IMR-90 (cell line): ENCODE measurements around the gene SYNE1. TPM values are rescaled to one million over a fixed set of nuclear protein-coding genes. Genes with fewer than 3 reads are reported as not detected.

Experiments used
- ATAC-seq: fragments of 200-7000 bp; cut with Tn5 transposase; 2 replicates; pipeline ENCODE4 v1.9.1; 2020; ENCODE audit warnings: low read depth, mild to moderate bottlenecking, moderate library complexity
- BruUV-seq: library from RNA; stranded (reverse); fragments of 400-500 nt; replicated peaks from 2 replicates; lab custom pipeline; 2021; lab: Mats Ljungman, UMichigan
- CTCF ChIA-PET: fragments of 300-600 bp; formaldehyde crosslinking; extraction: SDS; loops from one replicate; lab custom pipeline; 2021; ENCODE audit warnings: antibody characterized with exemption; lab: Yijun Ruan, JAX
- POLR2A ChIA-PET: fragments of 300-600 bp; sonication (Branson Sonifier 250); formaldehyde crosslinking; loops from one replicate; lab custom pipeline; 2022; ENCODE audit warnings: antibody characterized with exemption; ENCODE audit not compliant: unreplicated experiment; lab: Charles Lee
- DNase-seq: peaks from one replicate; pipeline ENCODE4 v3.0.0; 2013
- H2AFZ ChIP-seq: replicated peaks from 2 replicates; pipeline ENCODE3; 2013; ENCODE audit warnings: low read length, mild to moderate bottlenecking; ENCODE audit not compliant: poor library complexity
- H2AK5ac ChIP-seq: 2 replicates; pipeline ENCODE4 v1.6.1; 2013; ENCODE audit warnings: low read depth, low read length, inconsistent platforms
- H2AK9ac ChIP-seq: replicated peaks from 2 replicates; pipeline ENCODE3; 2013; ENCODE audit warnings: mild to moderate bottlenecking, low read depth, low read length, moderate library complexity; ENCODE audit not compliant: poor library complexity
- H2BK120ac ChIP-seq: 2 replicates; pipeline ENCODE4 v1.6.1; 2013; ENCODE audit warnings: low read depth, low read length, inconsistent platforms
- H2BK15ac ChIP-seq: 3 replicates; pipeline ENCODE4 v1.6.1; 2013; ENCODE audit warnings: low read depth, low read length, inconsistent platforms
- H2BK20ac ChIP-seq: 2 replicates; pipeline ENCODE4 v1.6.1; 2013; ENCODE audit warnings: low read depth, mild to moderate bottlenecking, inconsistent platforms, low read length, moderate library complexity
- H2BK5ac ChIP-seq: 2 replicates; pipeline ENCODE4 v1.6.1; 2013; ENCODE audit warnings: mild to moderate bottlenecking, low read depth, low read length, inconsistent platforms; ENCODE audit not compliant: poor library complexity, severe bottlenecking
- H3K14ac ChIP-seq: replicated peaks from 2 replicates; pipeline ENCODE4 v1.6.1; 2013; ENCODE audit warnings: low read depth, low read length, inconsistent platforms
- H3K18ac ChIP-seq: 2 replicates; pipeline ENCODE4 v1.6.1; 2013; ENCODE audit warnings: low read depth, low read length, control low read depth
- H3K23ac ChIP-seq: 2 replicates; pipeline ENCODE4 v1.6.1; 2013; ENCODE audit warnings: low read depth, low read length, inconsistent platforms
- H3K27ac ChIP-seq: 2 replicates; pipeline ENCODE4 v1.5.1; 2013; ENCODE audit warnings: mild to moderate bottlenecking, control low read depth, low read length; ENCODE audit not compliant: insufficient read depth
- H3K27me3 ChIP-seq: 2 replicates; pipeline ENCODE4 v1.6.1; 2013; ENCODE audit warnings: low read length; ENCODE audit not compliant: control insufficient read depth, insufficient read depth
- H3K36me3 ChIP-seq: 2 replicates; pipeline ENCODE4 v1.6.1; 2013; ENCODE audit warnings: low read length, mixed read lengths; ENCODE audit not compliant: control insufficient read depth, insufficient read depth
- H3K4ac ChIP-seq: 2 replicates; pipeline ENCODE4 v1.6.1; 2013; ENCODE audit warnings: low read depth, low read length, inconsistent platforms
- H3K4me1 ChIP-seq: 2 replicates; pipeline ENCODE4 v1.6.1; 2013; ENCODE audit warnings: low read length, mixed read lengths; ENCODE audit not compliant: control insufficient read depth, insufficient read depth
- H3K4me2 ChIP-seq: 2 replicates; pipeline ENCODE4 v1.6.1; 2013; ENCODE audit warnings: low read depth, mild to moderate bottlenecking, control low read depth, low read length, moderate library complexity
- H3K4me3 ChIP-seq: 2 replicates; pipeline ENCODE4 v1.5.1; 2013; ENCODE audit warnings: low read depth, mild to moderate bottlenecking, control low read depth, low read length, moderate library complexity; ENCODE audit not compliant: insufficient read depth
- H3K56ac ChIP-seq: 2 replicates; pipeline ENCODE4 v1.6.1; 2013; ENCODE audit warnings: low read length, inconsistent platforms; ENCODE audit not compliant: insufficient read depth; ENCODE audit errors: extremely low read depth
- H3K79me1 ChIP-seq, 2 experiments: 2 replicates each; pipeline ENCODE4 v1.6.1; 2013; ENCODE audit warnings: low read length in 2 of 2, inconsistent platforms in 1 of 2, low read depth in 1 of 2
- H3K9ac ChIP-seq: 2 replicates; pipeline ENCODE4 v1.6.1; 2013; ENCODE audit warnings: low read depth, low read length, control low read depth
- H3K9me1 ChIP-seq: 2 replicates; pipeline ENCODE4 v1.6.1; 2013; ENCODE audit warnings: low read length, inconsistent platforms; ENCODE audit not compliant: insufficient read depth
- H3K9me3 ChIP-seq: 2 replicates; pipeline ENCODE4 v1.6.1; 2013; ENCODE audit warnings: low read length; ENCODE audit not compliant: control insufficient read depth, insufficient read depth
- H4K20me1 ChIP-seq: 2 replicates; pipeline ENCODE4 v1.6.1; 2013; ENCODE audit warnings: low read length, inconsistent platforms; ENCODE audit not compliant: insufficient read depth
- H4K5ac ChIP-seq: 2 replicates; pipeline ENCODE4 v1.6.1; 2013; ENCODE audit warnings: mild to moderate bottlenecking, low read depth, low read length, control low read depth
- H4K8ac ChIP-seq, 2 experiments: 2 replicates each; pipeline ENCODE4 v1.6.1; 2013; ENCODE audit warnings: low read depth in 2 of 2, low read length in 2 of 2, control low read depth in 1 of 2, inconsistent platforms in 1 of 2
- H4K91ac ChIP-seq: 2 replicates; pipeline ENCODE4 v1.6.1; 2013; ENCODE audit warnings: low read depth, low read length, inconsistent platforms; ENCODE audit not compliant: insufficient read depth
- BHLHE40 ChIP-seq: fragments of 150-350 bp; IDR thresholded peaks from 2 replicates; pipeline ENCODE4 v1.6.1; 2016; ENCODE audit warnings: mild to moderate bottlenecking, low read depth, low read length
- CEBPB ChIP-seq: IDR thresholded peaks from 2 replicates; pipeline ENCODE4 v1.6.1; 2012; ENCODE audit warnings: low read depth, low read length, improper control_type of control experiment
- CHD1 ChIP-seq: IDR thresholded peaks from 2 replicates; pipeline ENCODE4 v1.6.1; 2012; ENCODE audit warnings: low read depth, low read length, improper control_type of control experiment
- CTCF ChIP-seq: conservative IDR thresholded peaks from 2 replicates; pipeline ENCODE4 v1.5.1; 2012; ENCODE audit warnings: mild to moderate bottlenecking, low read depth, low read length, improper control_type of control experiment
- ELK1 ChIP-seq: fragments of 150-350 bp; IDR thresholded peaks from 2 replicates; pipeline ENCODE4 v1.6.1; 2016; ENCODE audit warnings: low read depth, mild to moderate bottlenecking, low read length, moderate library complexity, borderline replicate concordance
- FOS ChIP-seq: fragments of 150-350 bp; IDR thresholded peaks from 2 replicates; pipeline ENCODE4 v1.6.1; 2016; ENCODE audit warnings: low read depth, low read length
- MAFK ChIP-seq: IDR thresholded peaks from 2 replicates; pipeline ENCODE4 v1.6.1; 2012; ENCODE audit warnings: low read depth, low read length, improper control_type of control experiment
- MAZ ChIP-seq: IDR thresholded peaks from 2 replicates; pipeline ENCODE4 v1.6.1; 2012; ENCODE audit warnings: low read depth, mild to moderate bottlenecking, low read length, improper control_type of control experiment, moderate library complexity, borderline replicate concordance
- MXI1 ChIP-seq: IDR thresholded peaks from 2 replicates; pipeline ENCODE4 v1.6.1; 2012; ENCODE audit warnings: low read depth, mild to moderate bottlenecking, low read length, moderate library complexity, borderline replicate concordance
- NFE2L2 ChIP-seq: fragments of 150-350 bp; IDR thresholded peaks from 2 replicates; pipeline ENCODE4 v1.6.1; 2016; ENCODE audit warnings: low read depth, mild to moderate bottlenecking, low read length
- POLR2A ChIP-seq: IDR thresholded peaks from 2 replicates; pipeline ENCODE4 v1.6.1; 2012; ENCODE audit warnings: mild to moderate bottlenecking, low read depth, low read length
- RAD21 ChIP-seq: IDR thresholded peaks from 2 replicates; pipeline ENCODE4 v1.6.1; 2012; ENCODE audit warnings: low read length, improper control_type of control experiment
- RCOR1 ChIP-seq: IDR thresholded peaks from 2 replicates; pipeline ENCODE4 v1.6.1; 2012; ENCODE audit warnings: mild to moderate bottlenecking, low read length, improper control_type of control experiment; ENCODE audit not compliant: insufficient replicate concordance
- RFX5 ChIP-seq: IDR thresholded peaks from 2 replicates; pipeline ENCODE4 v1.8.0; 2012; ENCODE audit warnings: low read depth, mild to moderate bottlenecking, low read length, moderate library complexity
- SMC3 ChIP-seq: fragments of 150-350 bp; IDR thresholded peaks from 2 replicates; pipeline ENCODE4 v1.6.1; 2016; ENCODE audit warnings: low read depth, mild to moderate bottlenecking, antibody characterized with exemption, low read length, moderate library complexity
- USF2 ChIP-seq: fragments of 150-350 bp; IDR thresholded peaks from 2 replicates; pipeline ENCODE4 v1.6.1; 2017; ENCODE audit warnings: mild to moderate bottlenecking, antibody characterized with exemption, low read length, low read depth
- WGBS, 2 experiments: methylation state at CpG; one replicate each; pipeline versions ENCODE4 v1.1.5 to v1.1.7; 2013; ENCODE audit warnings: missing lambda C conversion rate in 2 of 2; ENCODE audit not compliant: insufficient read length in 1 of 2; ENCODE audit errors: extremely low coverage in 2 of 2; 5-methylcytosine and 5-hydroxymethylcytosine counted together
- dilution Hi-C: fragments of 300-500 bp; cut with HindIII; formaldehyde crosslinking; loops from one replicate; pipeline ENCODE4 v1.14.3; 2018; ENCODE audit warnings: low sequenced_read_pairs; ENCODE audit not compliant: unreplicated experiment
- in situ Hi-C: fragments of 300-500 bp; cut with MboI; formaldehyde crosslinking; loops from 3 replicates; pipeline ENCODE4 v1.14.3; 2019; ENCODE audit warnings: low sequenced_read_pairs, inconsistent platforms, mixed read lengths
- intact Hi-C: fragments of 100-400 bp; cut with micrococcal nuclease; formaldehyde crosslinking; loops from 2 replicates; pipeline ENCODE4 v1.10.0; 2022
- polyA plus RNA-seq, 3 experiments: library from polyadenylated mRNA; depleted of rRNA; stranded (reverse); fragments of >200 nt; gene quantifications; 2 replicates each; pipeline ENCODE4 v1.2.3, GENCODE V29; 2012; ENCODE audit warnings: low replicate concordance in 1 of 3
- total RNA-seq: library from RNA; depleted of rRNA; stranded (reverse); fragments of >200 nt; gene quantifications from 2 replicates; pipeline ENCODE4 v1.2.3, GENCODE V29; 2012

SYNE1 gene
- total and polyA plus RNA-seq, 2 of the 4 experiments (the other 2 are of a cell fraction) = 34.1 to 159 TPM

GRCh38 chr6:152571943-152572337 lies 65.2 kb downstream of the SYNE1 start:
- Histone ChIP-seq H2AFZ (no peak overlapping the region), H3K4me1 (peaks cover 7% of the 10 kb centered on the region), H2BK20ac (no peak overlapping the region), H2BK15ac (no peak overlapping the region), H2AK9ac (no peak overlapping the region), H3K4ac (no peak overlapping the region), H3K79me1 (peaks cover 0 to under 1% of the 10 kb centered on the region in 2 experiments; a peak in 1 of 4 replicates), H4K5ac (no peak overlapping the region), H3K18ac (no peak overlapping the region), H3K36me3 (no peaks in the 10 kb centered on the region), H2AK5ac (no peak overlapping the region), H3K27me3 (no peaks in the 10 kb centered on the region), H4K8ac (no peak overlapping the region), H2BK120ac (no peak overlapping the region), H3K9ac (no peak overlapping the region), H2BK5ac (no peak overlapping the region), H3K56ac (no peak overlapping the region), H3K4me3 (no peak overlapping the region), H3K23ac (no peak overlapping the region), H3K9me1 (no peaks in the 10 kb centered on the region; the same call in 1 of the 2 replicates), H4K91ac (no peak overlapping the region), H3K4me2 (no peak overlapping the region), H3K27ac (no peak overlapping the region), H3K14ac (no peak overlapping the region), H3K9me3 (no peaks in the 10 kb centered on the region), H4K20me1 (no peaks in the 10 kb centered on the region)
- in situ Hi-C loops (no loop called here), intact Hi-C loops (no loop called here), dilution Hi-C loops (no loop called here)
- no TSS peak for BruUV-seq
- TF ChIP-seq CEBPB (no peak), FOS (no peak), MAZ (no peak), CHD1 (no peak), ELK1 (no peak), NFE2L2 (no peak), SMC3 (no peak), BHLHE40 (no peak), RCOR1 (no peak), MXI1 (no peak), POLR2A (no peak), RAD21 (no peak), USF2 (no peak), MAFK (no peak), CTCF (no peak), RFX5 (no peak)
- no CpG with 5 or more reads among the region's 2 CpGs for WGBS, 2 experiments
- DNase-seq (no peak), ATAC-seq (no peak)
- ChIA-PET CTCF (no interaction called here), POLR2A (no interaction called here)
